Psoas muscle (tissue), 8 donors: ENCODE results near the gene MB. TPM values are rescaled to one million over a fixed set of nuclear protein-coding genes. Genes with fewer than 3 reads are reported as not detected.
A peak's percentile ranks its signal among the peaks of the same experiment; 100 is the strongest.

Experiments
- ATAC-seq, 4 donors: fragments of 200-7000 bp; cut with Tn5 transposase; one replicate each; pipeline ENCODE4 v1.9.1; 2020; ENCODE audit warnings: moderate library complexity in 3 of 4, mild to moderate bottlenecking in 2 of 4
- DNase-seq, 2 donors: peaks; one replicate each; pipeline ENCODE4 v3.0.0-alpha.2; 2020
- H3K27ac ChIP-seq: fragments of 200-600 bp; one replicate; pipeline ENCODE4 v1.8.0; 2022
- H3K27me3 ChIP-seq, 3 donors: fragments of 200-600 bp in 1 of 3; one replicate each; pipeline versions ENCODE4 v1.6.1 to v1.8.0; 2013 to 2022; ENCODE audit warnings: low read length in 2 of 3, mild to moderate bottlenecking in 2 of 3, moderate library complexity in 1 of 3; ENCODE audit not compliant: insufficient read depth in 3 of 3
- H3K36me3 ChIP-seq, 2 donors: fragments of 200-600 bp in 1 of 2; one replicate each; pipeline versions ENCODE4 v1.6.1 to v1.8.0; 2013 to 2022; ENCODE audit warnings: low read depth in 1 of 2, mild to moderate bottlenecking in 1 of 2, moderate library complexity in 1 of 2; ENCODE audit not compliant: insufficient read depth in 1 of 2
- H3K4me1 ChIP-seq: fragments of 200-600 bp; one replicate; pipeline ENCODE4 v1.8.0; 2022
- H3K4me3 ChIP-seq: fragments of 200-600 bp; one replicate; pipeline ENCODE4 v1.8.0; 2022; ENCODE audit warnings: mild to moderate bottlenecking
- H3K9me3 ChIP-seq: fragments of 200-600 bp; one replicate; pipeline ENCODE4 v1.8.0; 2022
- CTCF ChIP-seq: fragments of 200-600 bp; IDR thresholded peaks from one replicate; pipeline ENCODE4 v1.8.0; 2022; ENCODE audit warnings: antibody characterized with exemption
- WGBS, 3 donors: extraction: QIAGEN DNeasy Blood & Tissue Kit; methylation state at CpG; one replicate each; pipeline versions ENCODE4 v1.1.6 to v1.1.7; 2013; 5-methylcytosine and 5-hydroxymethylcytosine counted together
- intact Hi-C, 2 donors: fragments of 100-400 bp; cut with DNase I; formaldehyde crosslinking; loops; one replicate each; pipeline versions ENCODE4 v1.11.0 to v1.14.2; 2022
- polyA plus RNA-seq, 3 donors: library from polyadenylated mRNA; stranded (reverse); fragments of 200-250 nt; gene quantifications; one replicate each; pipeline ENCODE4 v1.2.3, GENCODE V29; 2013
- total RNA-seq, 4 donors: library from RNA; stranded (reverse); fragmentation: NEBNext Ultra II Directional in 2 of 4; extraction: Animal tissue kit (Norgen Biotek cat#: 25700) in 2 of 4; gene quantifications; one replicate each; pipeline versions ENCODE4 v1.2.1 to v1.2.4, GENCODE V29; 2021 to 2023
- donor health status: healthy with polysubstance abuse.
- donor health status: DM: no; HTN: no; CAD: no; lungs with moderate emphysema.
- donor health status: Bipolar disorder and iron deficiency.
- donor health status: healthy.
- donor health status: DM: yes; HTN: yes; CAD: no.
- donor health status: DM: no; HTN: no; CAD: no.
- donor health status: DM: no; HTN: no; CAD: no.
- donor health status: DM: yes; HTN: yes; CAD: no.

MB gene
- total and polyA plus RNA-seq, 7 donors: 6,836 to 12,606 (median 9,385) TPM

DNA sequence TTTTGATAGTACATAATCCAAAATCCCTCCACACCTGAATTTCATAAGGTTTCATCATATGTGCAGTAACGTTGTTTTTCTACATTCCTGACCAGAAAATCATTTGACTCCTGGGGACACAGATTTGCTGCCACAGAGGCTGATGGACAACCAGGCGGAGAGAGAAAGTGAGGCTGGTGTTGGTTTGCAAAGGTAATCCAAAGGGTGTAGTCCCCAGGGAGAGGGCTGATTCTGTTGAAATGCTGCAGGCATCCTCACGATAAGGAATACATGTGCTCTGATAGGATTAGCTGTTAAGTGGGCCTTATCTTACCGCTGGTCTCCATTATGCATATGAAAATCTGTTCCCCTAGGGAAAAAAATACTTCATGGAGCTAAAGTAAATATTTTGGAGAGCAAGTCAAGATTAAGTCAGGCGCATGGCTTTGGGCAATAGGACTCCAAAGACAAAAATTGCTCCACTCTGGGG lies 39.2 kb upstream of the MB start:
- DNase-seq: no peak
- no peak for ATAC-seq
- H3K9me3 ChIP-seq: no peaks in the 10 kb centered on the region
- no peaks in the 10 kb centered on the region for H3K27me3 ChIP-seq
- no peak overlapping the region for H3K27ac ChIP-seq
- 89% methylated on average over 5 of the region's 5 CpGs for WGBS, 3 donors
- no peak overlapping the region for H3K4me3 ChIP-seq
- H3K4me1 ChIP-seq: no peaks in the 10 kb centered on the region
- H3K36me3 ChIP-seq: peaks cover 12 to 47% of the 10 kb centered on the region in 2 donors
- intact Hi-C loops: loop anchor here in 1 of 2 donors (5.0 kb wide), 1 partner anchor 129 kb away; no protein-coding TSS in a partner anchor
- TF ChIP-seq CTCF: no peak

DNA sequence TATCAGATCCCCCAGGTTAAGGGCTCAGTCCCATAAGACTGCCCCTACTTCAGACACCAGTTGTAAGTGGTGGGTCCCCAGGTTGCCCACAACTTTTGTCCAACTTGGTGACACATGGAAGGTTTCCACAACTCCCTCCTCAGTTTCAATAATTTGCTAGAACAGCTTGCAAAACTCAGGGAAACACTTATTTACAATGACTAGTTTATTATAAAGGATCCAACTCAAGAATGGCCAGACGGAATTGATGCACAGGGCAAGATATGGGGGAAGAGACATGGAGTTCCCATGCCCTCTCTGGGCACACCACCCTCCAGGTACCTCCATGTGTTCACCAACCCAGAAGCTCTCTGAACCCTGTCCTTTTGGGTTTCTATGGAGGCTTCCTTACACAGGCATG lies 36.7 kb upstream of the MB start:
- DNase-seq: no peak
- WGBS, 3 donors: 88 to 95% (median 94%) methylated on average over 1 of the region's 1 CpG

DNA sequence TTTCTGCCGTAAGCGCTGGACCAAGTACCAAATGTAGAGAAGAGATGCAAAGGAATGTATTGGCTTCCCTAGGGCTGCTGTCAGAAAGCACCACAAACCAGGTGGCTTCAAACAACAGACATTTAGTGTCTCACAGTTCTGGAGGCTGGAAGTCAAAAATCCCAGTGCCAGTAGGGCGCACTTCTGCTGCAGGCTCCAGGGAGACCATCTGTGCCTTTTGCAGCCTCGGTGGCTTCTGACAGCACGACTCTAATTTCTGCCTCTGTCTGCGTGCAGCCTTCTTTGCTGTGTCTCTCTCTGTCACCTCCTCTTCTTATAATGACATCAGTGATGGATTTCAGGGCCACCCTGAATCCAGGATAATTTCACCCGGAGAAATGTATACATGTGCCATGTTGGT lies 34.0 kb upstream of the MB start:
- Histone ChIP-seq H3K4me1 (peaks cover 33% of the 10 kb centered on the region), H3K9me3 (no peaks in the 10 kb centered on the region), H3K27ac (no peak overlapping the region), H3K4me3 (no peak overlapping the region), H3K27me3 (no peaks in the 10 kb centered on the region), H3K36me3 (peaks cover 0 to 5% of the 10 kb centered on the region in 2 donors)
- TF ChIP-seq CTCF: no peak
- intact Hi-C loops: no loop called here
- DNase-seq (no peak), ATAC-seq (no peak)
- WGBS, 3 donors: 90 to 97% (median 97%) methylated on average over 7 of the region's 7 CpGs

More for the DNA sequence above, 36.7 kb upstream of the MB start:
- no peak overlapping the region for H3K27ac ChIP-seq
- H3K36me3 ChIP-seq: peaks cover 7 to 32% of the 10 kb centered on the region in 2 donors
- no peak overlapping the region for H3K4me3 ChIP-seq
- no peaks in the 10 kb centered on the region for H3K27me3 ChIP-seq
- H3K9me3 ChIP-seq: no peaks in the 10 kb centered on the region
- intact Hi-C loops: no loop called here
- no peak for TF ChIP-seq CTCF
- ATAC-seq: no peak
- H3K4me1 ChIP-seq: peaks cover 15% of the 10 kb centered on the region

DNA sequence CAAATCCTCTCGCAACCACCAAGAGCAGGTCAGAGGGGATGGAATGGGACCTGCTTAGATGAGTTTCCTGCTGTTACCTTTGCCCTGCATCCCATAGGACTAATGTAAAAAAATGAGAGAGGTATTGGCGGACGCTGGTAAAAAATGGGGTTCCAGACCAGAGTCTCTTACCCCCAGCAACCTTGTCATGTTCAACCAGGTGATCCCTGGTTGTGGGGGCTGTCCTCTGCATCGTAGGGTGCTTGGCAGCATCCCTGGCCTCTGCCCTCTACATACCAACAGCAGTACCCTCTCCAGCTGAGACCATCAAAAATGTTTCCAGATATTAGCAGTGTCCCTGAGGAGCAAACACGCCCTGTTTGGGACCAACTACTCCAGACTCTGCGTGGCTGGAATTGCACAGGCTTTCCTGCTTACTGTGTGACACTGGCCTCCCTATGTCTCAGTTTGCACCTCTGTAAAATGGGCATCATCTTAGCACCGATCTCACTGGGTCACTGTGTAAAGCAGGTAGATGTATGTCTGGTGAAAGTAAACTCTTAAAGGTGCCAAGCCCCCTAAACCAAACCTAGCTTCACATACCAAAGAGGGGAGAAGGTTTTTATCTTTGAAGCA lies 32.6 kb upstream of the MB start:
- Histone ChIP-seq H3K9me3 (no peaks in the 10 kb centered on the region), H3K4me3 (peak overlapping the region; percentile 91), H3K27ac (peak overlapping the region; percentile 82), H3K4me1 (peaks cover 33% of the 10 kb centered on the region), H3K27me3 (no peaks in the 10 kb centered on the region), H3K36me3 (peaks cover 0 to 5% of the 10 kb centered on the region in 2 donors)
- DNase-seq (no peak), ATAC-seq (no peak)
- TF ChIP-seq CTCF: no peak
- intact Hi-C loops: no loop called here
- WGBS, 3 donors: 60 to 78% (median 62%) methylated on average over 7 of the region's 7 CpGs
